Astrocyte of the cerebellum (primary cell): Measurements from ENCODE around the gene PTGS2.

Experiments used
- DNase-seq: peaks from one replicate; pipeline ENCODE4 v3.0.0-alpha.2; 2011; ENCODE audit warnings: low read depth
- H3K4me3 ChIP-seq: 2 replicates; pipeline ENCODE4 v1.5.1; 2011; ENCODE audit warnings: mild to moderate bottlenecking, low read depth, low read length, moderate library complexity
- CTCF ChIP-seq: IDR thresholded peaks from 2 replicates; pipeline ENCODE4 v1.5.1; 2012; ENCODE audit warnings: low read length, low read depth, moderate library complexity, mild to moderate bottlenecking; ENCODE audit errors: missing control alignments
- in situ Hi-C: cut with HindIII; loops from 2 replicates; pipeline ENCODE4 v1.10.0; 2017; ENCODE audit warnings: low sequenced_read_pairs

PTGS2 gene

GRCh38 chr1:186636786-186637185, 43.4 kb downstream of the PTGS2 start:
- DNase-seq: no peak
- no peak for TF ChIP-seq CTCF
- in situ Hi-C loops: no loop called here
- H3K4me3 ChIP-seq: no peak overlapping the region

GRCh38 chr1:186634511-186634910, 45.7 kb downstream of the PTGS2 start:
- H3K4me3 ChIP-seq: no peak overlapping the region
- DNase-seq: no peak
- TF ChIP-seq CTCF: no peak
- in situ Hi-C loops: no loop called here

GRCh38 chr1:186633116-186633515, 47.1 kb downstream of the PTGS2 start:
- in situ Hi-C loops: no loop called here
- no peak for DNase-seq
- no peak for TF ChIP-seq CTCF
- no peak overlapping the region for H3K4me3 ChIP-seq

GRCh38 chr1:186629341-186629740, 50.9 kb downstream of the PTGS2 start:
- no peak for TF ChIP-seq CTCF

GRCh38 chr1:186628910-186629309, 51.3 kb downstream of the PTGS2 start:
- DNase-seq: no peak
- in situ Hi-C loops: no loop called here

More at GRCh38 chr1:186629341-186629740, 50.9 kb downstream of the PTGS2 start:
- in situ Hi-C loops: no loop called here
- no peak for DNase-seq
- no peak overlapping the region for H3K4me3 ChIP-seq

GRCh38 chr1:186627019-186627418, 53.2 kb downstream of the PTGS2 start:
- in situ Hi-C loops: no loop called here
- no peak overlapping the region for H3K4me3 ChIP-seq
- no peak for TF ChIP-seq CTCF
- DNase-seq: no peak

More at GRCh38 chr1:186628910-186629309, 51.3 kb downstream of the PTGS2 start:
- no peak overlapping the region for H3K4me3 ChIP-seq
- no peak for TF ChIP-seq CTCF

GRCh38 chr1:186626356-186626932, 53.8 kb downstream of the PTGS2 start:
- TF ChIP-seq CTCF: no peak
- DNase-seq: no peak
- no peak overlapping the region for H3K4me3 ChIP-seq
- in situ Hi-C loops: no loop called here
